ENCODE data around the gene KCNN3.

Gene KCNN3

GRCh38 chr1:154749078-154749760 is 120.9 kb downstream of the KCNN3 start:
- DNase-seq (ENCODE audit: low read depth) = peak; percentile 55

GRCh38 chr1:154748405-154748775 is 121.7 kb downstream of the KCNN3 start:
- no peak for DNase-seq (ENCODE audit: low read depth)

GRCh38 chr1:154747740-154748404 is 122.2 kb downstream of the KCNN3 start:
- DNase-seq (ENCODE audit: low read depth) = peak; percentile 53

- DNase-seq (ENCODE audit: low read depth) = no peak
These were observed 122.7 kb downstream of the KCNN3 start for GRCh38 chr1:154747380-154747739.

- DNase-seq (ENCODE audit: low read depth) = no peak
These were observed 123.3 kb downstream of the KCNN3 start for GRCh38 chr1:154746622-154747299.

- DNase-seq (ENCODE audit: low read depth) = no peak
These were observed 124.2 kb downstream of the KCNN3 start for GRCh38 chr1:154745750-154746425.

- DNase-seq (ENCODE audit: low read depth) = peak; percentile 41
These were observed 124.8 kb downstream of the KCNN3 start for GRCh38 chr1:154745286-154745731.

GRCh38 chr1:154744352-154745035 is 125.6 kb downstream of the KCNN3 start:
- DNase-seq (ENCODE audit: low read depth) = no peak

GRCh38 chr1:154743526-154744036 is 126.5 kb downstream of the KCNN3 start:
- DNase-seq (ENCODE audit: low read depth) = no peak

- DNase-seq (ENCODE audit: low read depth) = no peak
These were observed 127.5 kb downstream of the KCNN3 start for GRCh38 chr1:154742606-154743005.

- DNase-seq (ENCODE audit: low read depth) = no peak
These were observed 128.2 kb downstream of the KCNN3 start for GRCh38 chr1:154741741-154742495.

GRCh38 chr1:154741327-154741726 is 128.8 kb downstream of the KCNN3 start:
- no peak for DNase-seq (ENCODE audit: low read depth)

GRCh38 chr1:154739654-154740053 is 130.4 kb downstream of the KCNN3 start:
- DNase-seq (ENCODE audit: low read depth) = no peak

GRCh38 chr1:154736841-154737240 is 133.2 kb downstream of the KCNN3 start:
- peak; percentile 40 for DNase-seq (ENCODE audit: low read depth)

- no peak for DNase-seq (ENCODE audit: low read depth)
These were observed 134.3 kb downstream of the KCNN3 start for GRCh38 chr1:154735804-154736168.

GRCh38 chr1:154735061-154735803 is 134.8 kb downstream of the KCNN3 start:
- no peak for DNase-seq (ENCODE audit: low read depth)

GRCh38 chr1:154733621-154734020 is 136.5 kb downstream of the KCNN3 start:
- DNase-seq (ENCODE audit: low read depth) = no peak

GRCh38 chr1:154730986-154731489 is 139.0 kb downstream of the KCNN3 start:
- no peak for DNase-seq (ENCODE audit: low read depth)

- DNase-seq (ENCODE audit: low read depth) = no peak
These were observed 139.8 kb downstream of the KCNN3 start for GRCh38 chr1:154730259-154730658.

- DNase-seq (ENCODE audit: low read depth) = no peak
These were observed 140.5 kb downstream of the KCNN3 start for GRCh38 chr1:154729577-154729976.

All from activated T-cell treated with anti-CD3 and anti-CD28 coated beads for 48 hours (primary cell).